Heart right ventricle (tissue), 16 donors: Measurements from ENCODE around the gene STX18. TPM values are rescaled to one million over a fixed set of nuclear protein-coding genes. Genes with fewer than 3 reads are reported as not detected.

Experiments
- ATAC-seq, 8 donors: fragments of 200-7000 bp; cut with Tn5 transposase; one replicate each; pipeline ENCODE4 v1.9.1; 2020; ENCODE audit warnings: mild to moderate bottlenecking in 8 of 8, moderate library complexity in 8 of 8, moderate number of reproducible peaks in 1 of 8
- DNase-seq, 2 donors: peaks; one replicate each; pipeline ENCODE4 v3.0.0-alpha.2; 2020
- H3K27ac ChIP-seq, 10 donors: fragments of 200-600 bp; sonication (generic) in 2 of 10; one replicate each; pipeline versions ENCODE4 v1.5.0 to v1.8.0; 2020 to 2022; ENCODE audit warnings: mild to moderate bottlenecking in 3 of 10
- H3K27me3 ChIP-seq, 7 donors: fragments of 200-600 bp; one replicate each; pipeline ENCODE4 v1.8.0; 2021 to 2022; ENCODE audit warnings: mild to moderate bottlenecking in 2 of 7
- H3K36me3 ChIP-seq, 9 donors: fragments of 200-600 bp; sonication (generic) in 1 of 9; one replicate each; pipeline versions ENCODE4 v1.5.0 to v1.8.0; 2020 to 2022; ENCODE audit warnings: mild to moderate bottlenecking in 2 of 9
- H3K4me1 ChIP-seq, 9 donors: fragments of 200-600 bp; sonication (generic) in 1 of 9; one replicate each; pipeline versions ENCODE4 v1.5.0 to v1.8.0; 2020 to 2022; ENCODE audit warnings: mild to moderate bottlenecking in 4 of 9
- H3K4me3 ChIP-seq, 10 donors: fragments of 200-600 bp; sonication (generic) in 2 of 10; one replicate each; pipeline versions ENCODE4 v1.5.0 to v1.8.0; 2020 to 2022; ENCODE audit warnings: mild to moderate bottlenecking in 7 of 10, moderate library complexity in 2 of 10
- H3K9me3 ChIP-seq, 11 donors: fragments of 200-600 bp in 10 of 11; sonication (generic) in 2 of 11; one replicate each; pipeline versions ENCODE4 v1.5.0 to v1.8.0; 2013 to 2022; ENCODE audit warnings: mild to moderate bottlenecking in 2 of 11, control low read depth in 1 of 11, moderate library complexity in 1 of 11
- WGBS, 2 donors: extraction: QIAGEN DNeasy Blood & Tissue Kit; methylation state at CpG; one replicate each; pipeline ENCODE4 v1.1.7; 2013; ENCODE audit warnings: inconsistent platforms in 1 of 2; 5-methylcytosine and 5-hydroxymethylcytosine counted together
- intact Hi-C, 10 donors: fragments of 100-400 bp; cut with DNase I; formaldehyde crosslinking; loops; one replicate each; pipeline versions ENCODE4 v1.11.1 to v1.14.2; 2022
- polyA plus RNA-seq, 2 donors: library from polyadenylated mRNA; stranded (reverse); fragments of 200-250 nt; gene quantifications; one replicate each; pipeline ENCODE4 v1.2.3, GENCODE V29; 2013
- total RNA-seq, 10 donors: library from RNA; stranded (reverse); fragmentation: NEBNext Ultra II Directional in 3 of 10; extraction: Animal tissue kit (Norgen Biotek cat#: 25700) in 3 of 10; gene quantifications; one replicate each; pipeline versions ENCODE4 v1.2.1 to v1.2.4, GENCODE V29; 2021 to 2023
- TF ChIP-seq, protein P1 (sequence below), 9 donors: fragments of 200-600 bp; sonication (generic) in 2 of 9; IDR thresholded peaks; one replicate each; pipeline versions ENCODE4 v1.5.0 to v1.8.0; 2021 to 2022; ENCODE audit warnings: antibody characterized with exemption in 9 of 9, mild to moderate bottlenecking in 5 of 9, moderate library complexity in 1 of 9
- donor health status: Arrhythmogenic right ventricular cardiomyopathy.
- donor health status: ischemic (EF 13 %, LVEDD 7.1; RV severe dilation, severe dysfunction).
- donor health status: healthy with polysubstance abuse.
- donor health status: DM: no; HTN: yes; CAD: no.
- donor health status: DM: no; HTN: no; CAD: no.
- donor health status: ischemic (EF 25% LVEDD 6.9; RV normal size, moderate dysfunction).
- donor health status: ischemic (EF 25% LVEDD 5.7; RV mildly dilated, moderate dysfunction).
- donor health status: healthy.
- donor health status: DM: yes; HTN: yes; CAD: no.
- donor health status: Ischemic cardiomyopathy.
- donor health status: ischemic (EF 35%, LVEDD 5.7; RV mildly dilated, moderate dysfunction).
- donor health status: nonischemic (EF 11% LVEDD 7.7; RV severe dilation, severe dysfunction).
- donor health status: DM: yes; HTN: yes; CAD: no.
- donor health status: PGD.
- donor health status: ischemic (EF 29% LVEDD 5.4; RV normal size, mild dysfunction).
- donor health status: nonischemic (EF 23%, LVEDD 6.1; RV moderate dilation, normal function).

STX18 gene
- total and polyA plus RNA-seq, 12 donors = 13.5 to 24.5 (median 18.2) TPM

DNA sequence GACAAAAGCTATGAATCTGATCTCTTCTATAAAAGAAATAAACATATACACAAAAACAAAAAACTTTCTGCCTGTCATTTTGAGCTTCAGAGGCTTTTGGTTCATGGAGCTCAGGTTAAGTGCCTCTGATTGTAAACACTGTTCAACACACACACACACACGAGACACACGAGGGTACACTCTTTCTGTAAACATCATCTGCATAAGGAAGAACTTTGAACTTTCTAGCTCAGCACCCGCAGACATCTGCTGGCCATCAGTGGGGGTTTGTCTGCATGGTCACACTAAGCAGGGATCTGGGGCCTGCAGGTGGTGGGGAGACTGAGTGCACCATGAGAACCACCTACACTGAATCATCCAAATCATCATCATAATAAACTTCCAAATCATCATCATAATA, 54.9 kb downstream of the STX18 start:
- H3K9me3 ChIP-seq = no peaks in the 10 kb centered on the region
- TF ChIP-seq, protein P1, sequence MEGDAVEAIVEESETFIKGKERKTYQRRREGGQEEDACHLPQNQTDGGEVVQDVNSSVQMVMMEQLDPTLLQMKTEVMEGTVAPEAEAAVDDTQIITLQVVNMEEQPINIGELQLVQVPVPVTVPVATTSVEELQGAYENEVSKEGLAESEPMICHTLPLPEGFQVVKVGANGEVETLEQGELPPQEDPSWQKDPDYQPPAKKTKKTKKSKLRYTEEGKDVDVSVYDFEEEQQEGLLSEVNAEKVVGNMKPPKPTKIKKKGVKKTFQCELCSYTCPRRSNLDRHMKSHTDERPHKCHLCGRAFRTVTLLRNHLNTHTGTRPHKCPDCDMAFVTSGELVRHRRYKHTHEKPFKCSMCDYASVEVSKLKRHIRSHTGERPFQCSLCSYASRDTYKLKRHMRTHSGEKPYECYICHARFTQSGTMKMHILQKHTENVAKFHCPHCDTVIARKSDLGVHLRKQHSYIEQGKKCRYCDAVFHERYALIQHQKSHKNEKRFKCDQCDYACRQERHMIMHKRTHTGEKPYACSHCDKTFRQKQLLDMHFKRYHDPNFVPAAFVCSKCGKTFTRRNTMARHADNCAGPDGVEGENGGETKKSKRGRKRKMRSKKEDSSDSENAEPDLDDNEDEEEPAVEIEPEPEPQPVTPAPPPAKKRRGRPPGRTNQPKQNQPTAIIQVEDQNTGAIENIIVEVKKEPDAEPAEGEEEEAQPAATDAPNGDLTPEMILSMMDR (IDR thresholded peaks at IDR 0.05) = no peak
- ATAC-seq (no peak), DNase-seq (no peak)
- H3K4me1 ChIP-seq = peaks cover 0 to 5% (median 0%) of the 10 kb centered on the region in 9 donors
- 76 to 83% methylated on average over 3 of the region's 3 CpGs for WGBS, 2 donors
- H3K4me3 ChIP-seq = no peak overlapping the region
- no peak overlapping the region for H3K27ac ChIP-seq
- intact Hi-C loops = loop anchor here in 7 of 10 donors (5.0 to 10.0 kb wide), 9 partner anchors 198 to 1328 kb away; partner anchors contain the start of gene MSX1 (in 1 of the 7)
- no peaks in the 10 kb centered on the region for H3K27me3 ChIP-seq
- no peaks in the 10 kb centered on the region for H3K36me3 ChIP-seq

DNA sequence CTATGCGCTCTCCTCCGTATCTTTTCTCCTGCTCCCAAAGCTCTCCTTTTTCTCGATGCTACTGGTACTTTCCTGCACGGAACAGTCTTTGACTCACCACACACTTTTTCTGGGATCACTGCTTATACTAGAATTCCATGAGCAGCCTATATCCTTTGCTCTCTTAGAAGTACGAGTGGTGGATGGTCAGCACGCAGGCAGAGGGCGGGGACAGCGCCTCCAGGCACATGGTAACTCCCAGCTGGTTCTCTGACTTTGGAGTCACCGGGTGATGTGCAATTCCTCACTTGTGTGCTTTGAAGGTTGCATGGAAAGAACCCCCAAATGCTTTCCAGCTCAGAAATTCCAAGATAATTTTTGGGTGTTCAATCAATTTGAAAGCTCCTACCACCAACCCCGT, 56.0 kb downstream of the STX18 start:
- ATAC-seq (no peak), DNase-seq (no peak)
- WGBS, 2 donors = 89 to 92% methylated on average over 10 of the region's 10 CpGs
- H3K27ac ChIP-seq = no peak overlapping the region
- TF ChIP-seq, protein P1 (IDR thresholded peaks at IDR 0.05) = no peak
- H3K9me3 ChIP-seq = no peaks in the 10 kb centered on the region
- intact Hi-C loops = loop anchor here in 7 of 10 donors (5.0 to 10.0 kb wide), 9 partner anchors 199 to 1329 kb away; partner anchors contain the start of gene MSX1 (in 1 of the 7)
- H3K4me3 ChIP-seq = no peak overlapping the region
- peaks cover 0 to 10% (median 4%) of the 10 kb centered on the region in 9 donors for H3K4me1 ChIP-seq
- H3K36me3 ChIP-seq = no peaks in the 10 kb centered on the region
- no peaks in the 10 kb centered on the region for H3K27me3 ChIP-seq

DNA sequence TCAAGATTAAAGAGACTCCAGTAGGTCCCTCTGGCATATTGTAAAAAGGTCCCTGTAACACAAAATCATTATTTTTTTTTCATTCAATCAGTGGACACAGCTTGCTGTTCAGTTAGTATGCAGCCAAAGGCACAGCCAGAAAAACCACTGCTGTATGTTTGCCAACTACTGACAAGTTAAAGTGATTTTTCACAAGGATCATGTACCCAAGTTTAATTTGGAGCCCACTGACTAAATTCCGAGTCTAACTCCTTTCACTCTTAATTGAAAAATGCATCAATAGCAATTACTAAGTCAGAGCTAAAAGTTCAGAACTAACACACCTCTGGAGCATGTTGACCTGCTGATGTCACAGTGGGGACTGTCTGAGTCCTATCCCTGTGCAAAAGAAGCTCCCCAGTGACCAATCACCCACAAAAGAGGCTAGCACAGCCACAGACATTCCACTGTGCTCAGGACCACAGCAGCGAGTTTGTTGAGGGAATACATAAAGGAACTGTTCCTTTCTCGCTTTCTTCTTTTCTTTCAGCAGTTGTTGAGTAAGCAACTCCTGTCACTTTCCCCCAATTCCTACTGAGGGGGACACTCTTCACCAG, 60.4 kb downstream of the STX18 start:
- Histone ChIP-seq H3K4me1 (peaks cover 0 to 14% (median 6%) of the 10 kb centered on the region in 9 donors), H3K27me3 (no peaks in the 10 kb centered on the region), H3K27ac (no peak overlapping the region), H3K9me3 (no peaks in the 10 kb centered on the region), H3K4me3 (no peak overlapping the region), H3K36me3 (no peaks in the 10 kb centered on the region)
- TF ChIP-seq, protein P1 (IDR thresholded peaks at IDR 0.05) = no peak
- intact Hi-C loops = loop anchor here in 6 of 10 donors (10.0 kb wide), 8 partner anchors 203 to 1333 kb away; partner anchors contain the start of gene MSX1 (in 1 of the 6)
- ATAC-seq (no peak), DNase-seq (no peak)
- 79 to 87% methylated on average over 3 of the region's 3 CpGs for WGBS, 2 donors

DNA sequence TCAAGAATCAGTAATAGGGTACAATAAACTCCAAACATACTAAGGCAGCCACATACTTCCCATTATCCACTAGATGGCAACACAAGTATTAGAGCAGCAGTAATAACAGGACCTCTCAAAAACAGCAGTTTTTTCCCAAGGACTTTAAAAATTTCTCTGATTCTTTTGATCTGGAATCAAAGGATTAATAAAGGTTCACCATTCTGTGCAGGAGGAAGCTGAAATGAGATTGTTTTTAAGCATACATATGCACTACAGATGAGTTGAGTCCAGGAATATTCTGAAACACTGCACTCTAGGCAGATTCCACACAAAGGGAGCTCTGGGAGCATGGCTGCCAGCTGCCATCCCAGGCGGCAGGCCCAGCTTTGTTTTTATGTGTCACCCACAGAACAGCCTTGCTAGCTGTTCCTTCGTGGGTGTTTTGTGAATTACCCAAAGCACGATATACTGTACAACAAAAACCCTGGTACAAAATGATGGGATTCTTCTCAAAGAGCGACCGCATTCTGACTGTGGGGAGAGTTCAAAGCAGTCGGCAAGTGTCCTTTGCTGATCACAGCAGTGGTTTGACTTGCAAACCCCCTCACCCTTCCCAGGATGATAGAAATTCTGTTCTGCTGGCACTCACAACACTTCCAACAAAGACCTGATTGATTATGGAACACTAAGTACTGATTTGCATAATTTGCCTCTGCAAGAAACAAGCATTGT, 61.0 kb downstream of the STX18 start:
- no peak overlapping the region for H3K4me3 ChIP-seq
- H3K4me1 ChIP-seq = peaks cover 0 to 14% (median 6%) of the 10 kb centered on the region in 9 donors
- intact Hi-C loops = loop anchor here in 6 of 10 donors (1.0 to 10.0 kb wide), 9 partner anchors 39 to 1334 kb away; partner anchors contain the start of gene MSX1 (in 1 of the 6)
- H3K9me3 ChIP-seq = no peaks in the 10 kb centered on the region
- DNase-seq = no peak
- ATAC-seq = peak in 4 of 8 donors; percentile 34 to 58 (median 44)
- H3K27me3 ChIP-seq = no peaks in the 10 kb centered on the region
- TF ChIP-seq, protein P1 (IDR thresholded peaks at IDR 0.05) = peak in 7 of 9 donors; percentile 24 to 50 (median 35)
- 68% methylated on average over 6 of the region's 6 CpGs for WGBS, 2 donors
- H3K36me3 ChIP-seq = no peaks in the 10 kb centered on the region
- H3K27ac ChIP-seq = no peak overlapping the region
